ENCODE measurements around the gene KCNMB1. TPM values are rescaled to one million over a fixed set of nuclear protein-coding genes. Genes with fewer than 3 reads are reported as not detected.

The KCNMB1 gene
- polyA plus RNA-seq, 1 donor (not counting 4 experiments of a cell fraction or from before 2014, with no cell fraction given) = not detected

GRCh38 chr5:170366276-170366675, 22.9 kb downstream of the KCNMB1 start:
- no peak overlapping the region for H3K9ac ChIP-seq (ENCODE audit: control insufficient read depth, extremely low read depth, insufficient read depth, low read length)
- no peak overlapping the region for H3K27ac ChIP-seq (ENCODE audit: control insufficient read depth, insufficient read depth, low read length)
- no peak overlapping the region for H3K4me2 ChIP-seq (ENCODE audit: control insufficient read depth, extremely low read depth, insufficient read depth, low read depth, low read length)
- TF ChIP-seq CTCF (optimal IDR thresholded peaks at IDR 0.05 in 1 of 3, IDR thresholded peaks at IDR 0.05 in 1 of 3, conservative IDR thresholded peaks at IDR 0.05 in 1 of 3; ENCODE audit: extremely low read depth in 1 of 3, insufficient read depth in 2 of 3, low read length in 3 of 3) = no peak
- no peak for TF ChIP-seq EZH2 (IDR thresholded peaks at IDR 0.05; ENCODE audit: low read length)
- H3K36me3 ChIP-seq (ENCODE audit: control insufficient read depth in 2 of 2, extremely low read depth in 1 of 2, insufficient read depth in 2 of 2, low read length in 2 of 2) = no peaks in the 10 kb centered on the region
- H3K27me3 ChIP-seq (ENCODE audit: control insufficient read depth, extremely low read depth, insufficient read depth, low read length) = no peaks in the 10 kb centered on the region
- no peaks in the 10 kb centered on the region for H3K4me1 ChIP-seq (ENCODE audit: control insufficient read depth, extremely low read depth, insufficient read depth, low read length)
- no peak overlapping the region for H2AFZ ChIP-seq (ENCODE audit: control insufficient read depth, low read length)
- no peaks in the 10 kb centered on the region for H3K79me2 ChIP-seq (ENCODE audit: control insufficient read depth, insufficient read depth, low read length)
- no peak overlapping the region for H3K4me3 ChIP-seq (ENCODE audit: control insufficient read depth in 2 of 3, extremely low read depth in 1 of 3, insufficient read depth in 2 of 3, low read depth in 1 of 3, low read length in 3 of 3)
- DNase-seq (ENCODE audit: low read depth, low spot score) = no peak
- no peaks in the 10 kb centered on the region for H3K9me1 ChIP-seq (ENCODE audit: control insufficient read depth, extremely low read depth, insufficient read depth, low read length)
- H3K9me3 ChIP-seq (ENCODE audit: control insufficient read depth, low read depth, low read length) = no peaks in the 10 kb centered on the region
- no peaks in the 10 kb centered on the region for H4K20me1 ChIP-seq (ENCODE audit: control insufficient read depth, extremely low read depth, insufficient read depth, low read length)
- dilution Hi-C loops (cut with MboI; ENCODE audit: extremely low pct_ligation_motif_present, low sequenced_read_pairs) = no loop called here
- FAIRE-seq = no peak

DNA sequence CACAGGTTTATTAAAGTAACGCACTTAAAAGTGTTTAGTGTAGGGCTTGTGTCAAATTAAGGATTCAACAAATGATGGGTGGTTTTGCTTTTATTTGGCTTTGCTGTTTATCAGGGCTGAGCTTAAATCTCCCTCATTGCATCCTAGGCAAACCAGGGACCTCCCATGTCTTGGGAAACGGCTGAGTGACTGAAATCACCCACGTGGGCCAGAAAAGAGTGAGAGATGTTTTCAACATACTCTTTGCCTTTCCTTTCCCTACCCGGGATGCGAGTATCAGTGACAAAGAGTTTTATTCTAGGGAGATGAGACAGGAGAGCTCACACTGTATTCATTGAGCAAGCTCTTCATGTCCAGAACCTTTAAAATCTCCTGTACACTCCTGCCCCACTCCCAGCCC, 23.3 kb downstream of the KCNMB1 start:
- Histone ChIP-seq H4K20me1 (ENCODE audit: control insufficient read depth, extremely low read depth, insufficient read depth, low read length) (no peaks in the 10 kb centered on the region), H3K4me1 (ENCODE audit: control insufficient read depth, extremely low read depth, insufficient read depth, low read length) (no peaks in the 10 kb centered on the region), H3K4me3 (ENCODE audit: control insufficient read depth in 2 of 3, extremely low read depth in 1 of 3, insufficient read depth in 2 of 3, low read depth in 1 of 3, low read length in 3 of 3) (no peak overlapping the region), H3K9me1 (ENCODE audit: control insufficient read depth, extremely low read depth, insufficient read depth, low read length) (no peaks in the 10 kb centered on the region), H3K4me2 (ENCODE audit: control insufficient read depth, extremely low read depth, insufficient read depth, low read depth, low read length) (no peak overlapping the region), H3K79me2 (ENCODE audit: control insufficient read depth, insufficient read depth, low read length) (no peaks in the 10 kb centered on the region), H3K9me3 (ENCODE audit: control insufficient read depth, low read depth, low read length) (no peaks in the 10 kb centered on the region), H3K27ac (ENCODE audit: control insufficient read depth, insufficient read depth, low read length) (no peak overlapping the region), H3K9ac (ENCODE audit: control insufficient read depth, extremely low read depth, insufficient read depth, low read length) (no peak overlapping the region), H3K36me3 (ENCODE audit: control insufficient read depth in 2 of 2, extremely low read depth in 1 of 2, insufficient read depth in 2 of 2, low read length in 2 of 2) (no peaks in the 10 kb centered on the region), H3K27me3 (ENCODE audit: control insufficient read depth, extremely low read depth, insufficient read depth, low read length) (no peaks in the 10 kb centered on the region), H2AFZ (ENCODE audit: control insufficient read depth, low read length) (no peak overlapping the region)
- TF ChIP-seq EZH2 (IDR thresholded peaks at IDR 0.05; ENCODE audit: low read length) = no peak
- TF ChIP-seq CTCF (optimal IDR thresholded peaks at IDR 0.05 in 1 of 3, IDR thresholded peaks at IDR 0.05 in 1 of 3, conservative IDR thresholded peaks at IDR 0.05 in 1 of 3; ENCODE audit: extremely low read depth in 1 of 3, insufficient read depth in 2 of 3, low read length in 3 of 3) = no peak
- no peak for DNase-seq (ENCODE audit: low read depth, low spot score)
- no peak for FAIRE-seq
- dilution Hi-C loops (cut with MboI; ENCODE audit: extremely low pct_ligation_motif_present, low sequenced_read_pairs) = no loop called here
